ENCODE results near the gene KRTAP6-2. TPM values are rescaled to one million over a fixed set of nuclear protein-coding genes. Genes with fewer than 3 reads are reported as not detected.
A peak's percentile ranks its signal among the peaks of the same experiment; 100 is the strongest.

The KRTAP6-2 gene
- polyA plus RNA-seq, 1 donor from 2014 or later = not detected

GRCh38 chr21:30605968-30606367 is 7.3 kb upstream of the KRTAP6-2 start:
- Mint-ChIP-seq H3K4me1 (no peaks in the 10 kb centered on the region), H3K27ac (no peak overlapping the region), H3K27me3 (no peaks in the 10 kb centered on the region), H3K4me3 (no peak overlapping the region), H3K9me3 (peaks cover 4 to 18% (median 16%) of the 10 kb centered on the region in 3 donors), H3K36me3 (no peaks in the 10 kb centered on the region)

GRCh38 chr21:30600787-30601186 is 2.1 kb upstream of the KRTAP6-2 start, which contains the start of gene KRTAP22-1:
Gene KRTAP22-1, plus strand, starts transcription at chr21:30601087.
- Mint-ChIP-seq H3K27ac (no peak within 1 kb of the TSS), H3K9me3 (peaks cover 2 to 17% (median 5%) of the 10 kb centered on the region in 3 donors)

GRCh38 chr21:30592140-30592539 is 6.6 kb downstream of the KRTAP6-2 start, which contains the start of gene KRTAP6-3:
Gene KRTAP6-3, plus strand, starts transcription at chr21:30592440. Its CDS starts 6 bp downstream, at chr21:30592446.
- Mint-ChIP-seq H3K27me3 (no peaks in the 10 kb centered on the region), H3K36me3 (no peaks in the 10 kb centered on the region), H3K4me1 (peaks cover 0 to 1% (median 0%) of the 10 kb centered on the region in 3 donors), H3K4me3 (no peak within 1 kb of the TSS), H3K27ac (peak within 1 kb of the TSS in 1 of 3 donors; percentile 57), H3K9me3 (peaks cover 3 to 9% (median 7%) of the 10 kb centered on the region in 3 donors)

More at GRCh38 chr21:30600787-30601186, 2.1 kb upstream of the KRTAP6-2 start, which contains the start of gene KRTAP22-1:
- Mint-ChIP-seq H3K27me3 (no peaks in the 10 kb centered on the region), H3K36me3 (no peaks in the 10 kb centered on the region), H3K4me1 (peaks cover 0 to 2% (median 0%) of the 10 kb centered on the region in 3 donors), H3K4me3 (no peak within 1 kb of the TSS)

GRCh38 chr21:30590297-30590696 is 8.4 kb downstream of the KRTAP6-2 start, which contains the start of gene KRTAP22-2:
Gene KRTAP22-2, minus strand, starts transcription at chr21:30590397.
- Mint-ChIP-seq H3K4me1 (no peaks in the 10 kb centered on the region), H3K4me3 (no peak within 1 kb of the TSS)

GRCh38 chr21:30582870-30583269 is 15.8 kb downstream of the KRTAP6-2 start:
- no peak overlapping the region for H3K4me3 Mint-ChIP-seq
- H3K4me1 Mint-ChIP-seq = no peaks in the 10 kb centered on the region
- H3K27ac Mint-ChIP-seq = no peak overlapping the region
- no peaks in the 10 kb centered on the region for H3K36me3 Mint-ChIP-seq
- H3K27me3 Mint-ChIP-seq = no peaks in the 10 kb centered on the region
- peaks cover 2 to 18% (median 10%) of the 10 kb centered on the region in 3 donors for H3K9me3 Mint-ChIP-seq

More at GRCh38 chr21:30590297-30590696, 8.4 kb downstream of the KRTAP6-2 start, which contains the start of gene KRTAP22-2:
- peaks cover 3 to 7% (median 5%) of the 10 kb centered on the region in 3 donors for H3K9me3 Mint-ChIP-seq
- H3K27ac Mint-ChIP-seq = no peak within 1 kb of the TSS
- H3K27me3 Mint-ChIP-seq = no peaks in the 10 kb centered on the region
- no peaks in the 10 kb centered on the region for H3K36me3 Mint-ChIP-seq

- H3K27ac Mint-ChIP-seq = no peak overlapping the region
- H3K36me3 Mint-ChIP-seq = no peaks in the 10 kb centered on the region
- H3K4me1 Mint-ChIP-seq = no peaks in the 10 kb centered on the region
These were observed 18.6 kb downstream of the KRTAP6-2 start for GRCh38 chr21:30580132-30580531.

GRCh38 chr21:30579346-30579745 is 19.4 kb downstream of the KRTAP6-2 start:
- Mint-ChIP-seq H3K9me3 (peaks cover 2 to 12% (median 2%) of the 10 kb centered on the region in 3 donors), H3K27me3 (no peaks in the 10 kb centered on the region), H3K4me3 (no peak overlapping the region), H3K27ac (no peak overlapping the region), H3K36me3 (no peaks in the 10 kb centered on the region), H3K4me1 (no peaks in the 10 kb centered on the region)

More at GRCh38 chr21:30580132-30580531, 18.6 kb downstream of the KRTAP6-2 start:
- no peaks in the 10 kb centered on the region for H3K27me3 Mint-ChIP-seq
- peaks cover 2 to 20% (median 8%) of the 10 kb centered on the region in 3 donors for H3K9me3 Mint-ChIP-seq
- no peak overlapping the region for H3K4me3 Mint-ChIP-seq

- Mint-ChIP-seq H3K27me3 (no peaks in the 10 kb centered on the region), H3K27ac (no peak overlapping the region), H3K4me3 (no peak overlapping the region), H3K4me1 (no peaks in the 10 kb centered on the region), H3K9me3 (peaks cover 1 to 7% (median 2%) of the 10 kb centered on the region in 3 donors), H3K36me3 (no peaks in the 10 kb centered on the region)
These were observed 20.9 kb downstream of the KRTAP6-2 start for GRCh38 chr21:30577766-30578165.

- H3K27ac Mint-ChIP-seq = no peak overlapping the region
- no peak overlapping the region for H3K4me3 Mint-ChIP-seq
- H3K4me1 Mint-ChIP-seq = no peaks in the 10 kb centered on the region
- H3K9me3 Mint-ChIP-seq = peaks cover 2 to 8% (median 3%) of the 10 kb centered on the region in 3 donors
- H3K27me3 Mint-ChIP-seq = no peaks in the 10 kb centered on the region
- no peaks in the 10 kb centered on the region for H3K36me3 Mint-ChIP-seq
These were observed 31.1 kb downstream of the KRTAP6-2 start for GRCh38 chr21:30567617-30568016.

GRCh38 chr21:30563630-30564029 is 35.1 kb downstream of the KRTAP6-2 start:
- H3K27ac Mint-ChIP-seq = no peak overlapping the region
- no peak overlapping the region for H3K4me3 Mint-ChIP-seq
- peaks cover 2 to 8% (median 3%) of the 10 kb centered on the region in 3 donors for H3K9me3 Mint-ChIP-seq
- no peaks in the 10 kb centered on the region for H3K4me1 Mint-ChIP-seq
- H3K27me3 Mint-ChIP-seq = no peaks in the 10 kb centered on the region
- no peaks in the 10 kb centered on the region for H3K36me3 Mint-ChIP-seq

GRCh38 chr21:30563072-30563471 is 35.6 kb downstream of the KRTAP6-2 start:
- Mint-ChIP-seq H3K36me3 (no peaks in the 10 kb centered on the region), H3K27me3 (no peaks in the 10 kb centered on the region), H3K27ac (no peak overlapping the region), H3K9me3 (peaks cover 2 to 8% (median 3%) of the 10 kb centered on the region in 3 donors), H3K4me1 (no peaks in the 10 kb centered on the region), H3K4me3 (no peak overlapping the region)

GRCh38 chr21:30561957-30562356 is 36.7 kb downstream of the KRTAP6-2 start:
- no peaks in the 10 kb centered on the region for H3K36me3 Mint-ChIP-seq
- H3K9me3 Mint-ChIP-seq = peaks cover 2 to 8% (median 6%) of the 10 kb centered on the region in 3 donors
- no peak overlapping the region for H3K4me3 Mint-ChIP-seq
- H3K4me1 Mint-ChIP-seq = no peaks in the 10 kb centered on the region
- H3K27me3 Mint-ChIP-seq = no peaks in the 10 kb centered on the region
- no peak overlapping the region for H3K27ac Mint-ChIP-seq

GRCh38 chr21:30561264-30561895 is 37.3 kb downstream of the KRTAP6-2 start, which contains the start of gene KRTAP19-7:
Gene KRTAP19-7, minus strand, starts transcription at chr21:30561314. Its CDS starts 25 bp downstream, at chr21:30561289.
- Mint-ChIP-seq H3K4me1 (no peaks in the 10 kb centered on the region), H3K4me3 (no peak within 1 kb of the TSS), H3K36me3 (no peaks in the 10 kb centered on the region), H3K27me3 (no peaks in the 10 kb centered on the region), H3K27ac (no peak within 1 kb of the TSS), H3K9me3 (peaks cover 2 to 8% (median 6%) of the 10 kb centered on the region in 3 donors)

GRCh38 chr21:30555095-30555494 is 43.6 kb downstream of the KRTAP6-2 start:
- no peak overlapping the region for H3K27ac Mint-ChIP-seq
- H3K9me3 Mint-ChIP-seq = peaks cover 0 to 16% (median 8%) of the 10 kb centered on the region in 3 donors
- H3K4me1 Mint-ChIP-seq = no peaks in the 10 kb centered on the region
- H3K27me3 Mint-ChIP-seq = no peaks in the 10 kb centered on the region
- no peaks in the 10 kb centered on the region for H3K36me3 Mint-ChIP-seq
- no peak overlapping the region for H3K4me3 Mint-ChIP-seq

GRCh38 chr21:30552782-30553181 is 45.9 kb downstream of the KRTAP6-2 start:
- Mint-ChIP-seq H3K36me3 (no peaks in the 10 kb centered on the region), H3K27me3 (no peaks in the 10 kb centered on the region), H3K4me3 (no peak overlapping the region), H3K9me3 (peaks cover 4 to 18% (median 8%) of the 10 kb centered on the region in 3 donors), H3K27ac (no peak overlapping the region), H3K4me1 (no peaks in the 10 kb centered on the region)

All from IgD-negative memory B cell (primary cell).